ES-I3 (cell line): ENCODE data around the gene SORL1.
"Not testable (repeated sequence)": the region's sequence is repeated elsewhere in the genome, so short reads cannot be mapped to it uniquely, and the experiment has no call there.

Experiments
- H3K36me3 ChIP-seq: 2 replicates; pipeline ENCODE4 v1.6.1; 2013; ENCODE audit warnings: mild to moderate bottlenecking, low read length, control low read depth, moderate library complexity; ENCODE audit not compliant: insufficient read depth
- H3K4me1 ChIP-seq: 2 replicates; pipeline ENCODE4 v1.6.1; 2013; ENCODE audit warnings: mild to moderate bottlenecking, control low read depth, low read length; ENCODE audit not compliant: insufficient read depth
- H3K9ac ChIP-seq: 2 replicates; pipeline ENCODE4 v1.6.1; 2013; ENCODE audit warnings: low read depth, mild to moderate bottlenecking, low read length, moderate library complexity
- H3K9me3 ChIP-seq: 2 replicates; pipeline ENCODE4 v1.6.1; 2013; ENCODE audit warnings: mild to moderate bottlenecking, low read length, moderate library complexity; ENCODE audit not compliant: control insufficient read depth, insufficient read depth

Gene SORL1

GRCh38 chr11:121566279-121567168 lies 114.4 kb downstream of the SORL1 start:
- H3K9me3 ChIP-seq: no peaks in the 10 kb centered on the region
- H3K4me1 ChIP-seq: 0 out of 2 replicates have a peak, but pooled peaks cover 3% of the 10 kb centered on the region
- no peak overlapping the region for H3K9ac ChIP-seq
- H3K36me3 ChIP-seq: peaks cover 2% of the 10 kb centered on the region

GRCh38 chr11:121567995-121568394 lies 115.9 kb downstream of the SORL1 start:
- Histone ChIP-seq H3K36me3 (peaks cover 2% of the 10 kb centered on the region; the same call in 1 of the 2 replicates), H3K4me1 (0 out of 2 replicates have a peak, but pooled peaks cover 3% of the 10 kb centered on the region), H3K9me3 (no peaks in the 10 kb centered on the region), H3K9ac (no peak overlapping the region)

GRCh38 chr11:121569332-121570299 lies 117.5 kb downstream of the SORL1 start:
- not testable (repeated sequence) for H3K4me1 ChIP-seq, H3K9ac ChIP-seq, H3K36me3 ChIP-seq, H3K9me3 ChIP-seq

GRCh38 chr11:121570453-121570852 lies 118.3 kb downstream of the SORL1 start:
- Histone ChIP-seq H3K9ac (no peak overlapping the region), H3K36me3 (peaks cover 5% of the 10 kb centered on the region; the same call in 1 of the 2 replicates), H3K4me1 (0 out of 2 replicates have a peak, but pooled peaks cover 3% of the 10 kb centered on the region)

GRCh38 chr11:121571506-121571905 lies 119.4 kb downstream of the SORL1 start:
- Histone ChIP-seq H3K36me3 (peaks cover 5% of the 10 kb centered on the region; the same call in 1 of the 2 replicates), H3K4me1 (0 out of 2 replicates have a peak, but pooled peaks cover 3% of the 10 kb centered on the region), H3K9ac (no peak overlapping the region), H3K9me3 (no peaks in the 10 kb centered on the region)

More at GRCh38 chr11:121570453-121570852, 118.3 kb downstream of the SORL1 start:
- H3K9me3 ChIP-seq: no peaks in the 10 kb centered on the region

GRCh38 chr11:121572571-121573059 lies 120.5 kb downstream of the SORL1 start:
- H3K9ac ChIP-seq: no peak overlapping the region
- no peaks in the 10 kb centered on the region for H3K4me1 ChIP-seq
- H3K36me3 ChIP-seq: peaks cover 9% of the 10 kb centered on the region
- no peaks in the 10 kb centered on the region for H3K9me3 ChIP-seq

GRCh38 chr11:121574801-121575200 lies 122.7 kb downstream of the SORL1 start:
- H3K36me3 ChIP-seq: peaks cover 12% of the 10 kb centered on the region
- no peaks in the 10 kb centered on the region for H3K4me1 ChIP-seq
- no peak overlapping the region for H3K9ac ChIP-seq
- H3K9me3 ChIP-seq: no peaks in the 10 kb centered on the region; the same call in 1 of the 2 replicates

GRCh38 chr11:121575250-121575962 lies 123.3 kb downstream of the SORL1 start:
- H3K4me1 ChIP-seq: no peaks in the 10 kb centered on the region
- H3K9ac ChIP-seq: no peak overlapping the region
- peaks cover 12% of the 10 kb centered on the region for H3K36me3 ChIP-seq
- H3K9me3 ChIP-seq: no peaks in the 10 kb centered on the region; the same call in 1 of the 2 replicates

- Histone ChIP-seq H3K9ac (no peak overlapping the region), H3K36me3 (peaks cover 9% of the 10 kb centered on the region), H3K4me1 (no peaks in the 10 kb centered on the region), H3K9me3 (no peaks in the 10 kb centered on the region; the same call in 1 of the 2 replicates)
Observed at GRCh38 chr11:121575963-121576290, 123.8 kb downstream of the SORL1 start.

GRCh38 chr11:121576531-121576930 lies 124.4 kb downstream of the SORL1 start:
- H3K9ac ChIP-seq: no peak overlapping the region
- H3K36me3 ChIP-seq: peaks cover 9% of the 10 kb centered on the region
- no peaks in the 10 kb centered on the region for H3K4me1 ChIP-seq
- no peaks in the 10 kb centered on the region; the same call in 1 of the 2 replicates for H3K9me3 ChIP-seq

- Histone ChIP-seq H3K36me3 (peaks cover 9% of the 10 kb centered on the region), H3K9ac (no peak overlapping the region), H3K9me3 (no peaks in the 10 kb centered on the region; the same call in 1 of the 2 replicates), H3K4me1 (no peaks in the 10 kb centered on the region)
Observed at GRCh38 chr11:121577106-121577848, 125.2 kb downstream of the SORL1 start.

- Histone ChIP-seq H3K9me3 (no peaks in the 10 kb centered on the region; the same call in 1 of the 2 replicates), H3K4me1 (no peaks in the 10 kb centered on the region), H3K9ac (no peak overlapping the region), H3K36me3 (peaks cover 9% of the 10 kb centered on the region)
Observed at GRCh38 chr11:121578251-121578976, 126.3 kb downstream of the SORL1 start.
